Peyer's patch (tissue), 4 donors: ENCODE data around the gene LENG9. TPM values are rescaled to one million over a fixed set of nuclear protein-coding genes. Genes with fewer than 3 reads are reported as not detected.
"Not testable (repeated sequence)": the region's sequence is repeated elsewhere in the genome, so short reads cannot be mapped to it uniquely, and the experiment has no call there.

Experiments
- DNase-seq, 3 donors: peaks; one replicate each; pipeline ENCODE4 v3.0.0-alpha.2; 2017 to 2019
- H3K27ac ChIP-seq, 4 donors: fragments of 200-600 bp; sonication (generic); one replicate each; pipeline ENCODE4 v1.5.1; 2016 to 2019
- H3K27me3 ChIP-seq, 2 donors: fragments of 200-600 bp; sonication (generic); one replicate each; pipeline ENCODE4 v1.5.1; 2019
- H3K36me3 ChIP-seq, 3 donors: fragments of 200-600 bp; sonication (generic); one replicate each; pipeline ENCODE4 v1.5.1; 2016 to 2019
- H3K4me1 ChIP-seq, 4 donors: fragments of 200-600 bp; sonication (generic); one replicate each; pipeline ENCODE4 v1.5.1; 2016 to 2019
- H3K4me3 ChIP-seq, 4 donors: fragments of 200-600 bp; sonication (generic); 1 replicate in 3 of 4; 2 replicates in 1 of 4; pipeline ENCODE4 v1.5.1; 2016 to 2019; ENCODE audit warnings: mild to moderate bottlenecking in 1 of 4
- H3K9me3 ChIP-seq, 4 donors: fragments of 200-600 bp; sonication (generic); one replicate each; pipeline ENCODE4 v1.5.1; 2016 to 2019; ENCODE audit warnings: mild to moderate bottlenecking in 1 of 4
- POLR2A ChIP-seq, 2 donors: fragments of 450-650 bp; IDR thresholded peaks; one replicate each; pipeline ENCODE4 v1.5.1; 2017; ENCODE audit warnings: antibody characterized with exemption in 2 of 2, mild to moderate bottlenecking in 2 of 2, moderate library complexity in 2 of 2
- total RNA-seq, 4 donors: library from RNA; depleted of rRNA; stranded (reverse); fragments of >200 nt; gene quantifications; one replicate each; pipeline ENCODE4 v1.1.0, GENCODE V29; 2016
- TF ChIP-seq, protein P1 (sequence below), 6 experiments: fragments of 450-650 bp in 4 of 6; fragments of 200-600 bp in 2 of 6; sonication (generic) in 1 of 6; IDR thresholded peaks; one replicate each; pipeline ENCODE4 v1.5.1; 2017 to 2019; ENCODE audit warnings: antibody characterized with exemption in 6 of 6, mild to moderate bottlenecking in 3 of 6, moderate library complexity in 1 of 6

The LENG9 gene
- total RNA-seq, 4 donors from 2014 or later, result 11.0 to 18.9 (median 15.8) TPM

DNA sequence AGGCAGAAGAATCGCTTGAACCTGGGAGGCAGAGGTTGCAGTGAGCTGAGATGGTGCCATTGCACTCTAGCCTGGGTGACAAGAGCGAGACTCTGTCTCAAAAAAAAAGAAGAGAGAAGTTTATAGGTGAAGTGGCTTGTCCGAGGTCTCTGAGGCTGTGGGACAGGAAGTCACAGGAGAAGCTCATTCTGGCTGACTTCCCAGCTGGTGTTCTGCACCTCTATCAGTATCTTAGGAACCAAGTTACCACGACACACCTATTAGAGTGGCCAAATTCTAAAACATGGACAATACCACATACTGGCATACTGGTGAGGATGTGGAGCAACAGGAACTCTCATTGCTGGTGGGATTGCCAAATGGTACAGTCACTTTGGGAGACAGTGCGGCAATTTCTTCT lies 31.7 kb upstream of the LENG9 start:
- DNase-seq, H3K4me1 ChIP-seq, H3K36me3 ChIP-seq, H3K9me3 ChIP-seq, H3K27ac ChIP-seq, H3K4me3 ChIP-seq, H3K27me3 ChIP-seq: not testable (repeated sequence)

DNA sequence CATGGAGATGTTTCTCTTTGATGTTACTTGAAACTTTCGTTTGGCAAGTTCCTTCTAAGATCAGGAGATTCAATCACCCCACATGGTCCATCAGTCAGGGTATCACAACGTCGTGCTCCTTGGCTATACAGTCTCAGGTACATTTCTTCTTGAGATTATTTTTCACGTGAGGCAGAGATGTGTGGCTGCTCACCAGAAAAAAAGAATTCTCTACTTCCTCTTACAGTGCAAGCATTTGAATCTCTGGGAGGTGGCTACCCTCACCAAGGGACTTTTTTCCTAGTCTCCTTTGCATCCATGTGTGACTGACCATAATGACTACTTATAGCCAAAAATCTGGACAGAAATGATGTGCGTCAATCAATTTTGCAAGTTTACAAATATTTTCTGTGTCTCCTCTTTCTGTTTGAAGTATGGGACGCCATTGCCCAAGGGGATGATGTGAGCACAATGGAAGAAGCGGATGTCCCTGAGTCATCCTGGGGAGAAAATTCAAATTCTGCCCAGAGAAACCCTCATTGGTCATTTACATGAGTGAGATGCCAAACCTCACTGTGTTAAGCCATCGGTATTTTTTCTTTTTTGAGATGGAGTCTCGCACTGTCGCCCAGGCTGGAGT lies 30.5 kb upstream of the LENG9 start:
- Histone ChIP-seq H3K9me3 (no peaks in the 10 kb centered on the region), H3K27ac (no peak overlapping the region), H3K4me3 (no peak overlapping the region), H3K36me3 (no peaks in the 10 kb centered on the region), H3K27me3 (no peaks in the 10 kb centered on the region), H3K4me1 (no peaks in the 10 kb centered on the region)
- TF ChIP-seq, protein P1, sequence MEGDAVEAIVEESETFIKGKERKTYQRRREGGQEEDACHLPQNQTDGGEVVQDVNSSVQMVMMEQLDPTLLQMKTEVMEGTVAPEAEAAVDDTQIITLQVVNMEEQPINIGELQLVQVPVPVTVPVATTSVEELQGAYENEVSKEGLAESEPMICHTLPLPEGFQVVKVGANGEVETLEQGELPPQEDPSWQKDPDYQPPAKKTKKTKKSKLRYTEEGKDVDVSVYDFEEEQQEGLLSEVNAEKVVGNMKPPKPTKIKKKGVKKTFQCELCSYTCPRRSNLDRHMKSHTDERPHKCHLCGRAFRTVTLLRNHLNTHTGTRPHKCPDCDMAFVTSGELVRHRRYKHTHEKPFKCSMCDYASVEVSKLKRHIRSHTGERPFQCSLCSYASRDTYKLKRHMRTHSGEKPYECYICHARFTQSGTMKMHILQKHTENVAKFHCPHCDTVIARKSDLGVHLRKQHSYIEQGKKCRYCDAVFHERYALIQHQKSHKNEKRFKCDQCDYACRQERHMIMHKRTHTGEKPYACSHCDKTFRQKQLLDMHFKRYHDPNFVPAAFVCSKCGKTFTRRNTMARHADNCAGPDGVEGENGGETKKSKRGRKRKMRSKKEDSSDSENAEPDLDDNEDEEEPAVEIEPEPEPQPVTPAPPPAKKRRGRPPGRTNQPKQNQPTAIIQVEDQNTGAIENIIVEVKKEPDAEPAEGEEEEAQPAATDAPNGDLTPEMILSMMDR (IDR thresholded peaks at IDR 0.05), result no peak
- no peak for TF ChIP-seq POLR2A (IDR thresholded peaks at IDR 0.05)
- DNase-seq, result no peak

DNA sequence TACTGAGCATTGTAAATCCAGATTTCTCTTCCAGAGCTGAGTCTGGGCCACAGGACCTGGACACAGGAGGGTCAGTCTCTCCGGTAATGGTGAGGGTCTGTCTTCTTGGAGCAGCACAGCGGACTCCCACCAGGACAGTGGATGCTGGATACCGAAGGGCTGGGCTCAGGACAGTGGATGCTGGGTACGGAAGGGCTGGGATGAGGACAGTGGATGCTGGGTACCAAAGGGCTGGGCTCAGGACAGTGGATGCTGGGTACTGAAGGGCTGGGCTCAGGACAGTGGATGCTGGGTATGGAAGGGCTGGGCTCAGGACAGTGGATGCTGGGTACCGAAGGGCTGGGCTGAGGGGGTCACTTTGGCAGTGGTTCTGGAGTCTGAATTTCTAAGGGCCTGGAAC lies 29.5 kb upstream of the LENG9 start:
- H3K9me3 ChIP-seq, H3K4me3 ChIP-seq, H3K36me3 ChIP-seq, DNase-seq, H3K27ac ChIP-seq, H3K27me3 ChIP-seq, H3K4me1 ChIP-seq: not testable (repeated sequence)

DNA sequence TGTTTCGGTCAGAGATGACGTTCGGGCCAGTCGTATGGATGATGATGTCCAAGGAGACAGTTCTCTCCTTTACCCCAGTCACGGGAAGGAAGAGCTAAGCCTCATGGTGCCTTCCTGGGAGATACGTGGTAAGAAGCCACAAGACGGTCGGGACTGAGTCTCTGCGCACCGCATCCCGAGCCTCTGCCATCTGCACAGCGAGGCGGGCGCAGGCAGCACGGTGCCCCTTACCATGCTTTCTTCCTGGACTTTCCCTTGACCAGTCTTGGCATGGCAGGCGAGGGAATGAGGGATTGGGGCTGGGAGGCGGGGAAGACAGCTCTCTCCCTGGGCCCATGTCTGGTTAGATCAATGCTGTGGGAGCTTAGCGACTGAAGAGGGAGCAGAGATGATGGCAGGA lies 29.0 kb upstream of the LENG9 start:
- DNase-seq, result no peak
- H3K4me3 ChIP-seq, result no peak overlapping the region
- no peaks in the 10 kb centered on the region for H3K9me3 ChIP-seq
- H3K4me1 ChIP-seq, result no peaks in the 10 kb centered on the region
- H3K27ac ChIP-seq, result no peak overlapping the region
- TF ChIP-seq POLR2A (IDR thresholded peaks at IDR 0.05), result no peak
- TF ChIP-seq, protein P1 (IDR thresholded peaks at IDR 0.05), result no peak
- H3K36me3 ChIP-seq, result no peaks in the 10 kb centered on the region
- H3K27me3 ChIP-seq, result no peaks in the 10 kb centered on the region

DNA sequence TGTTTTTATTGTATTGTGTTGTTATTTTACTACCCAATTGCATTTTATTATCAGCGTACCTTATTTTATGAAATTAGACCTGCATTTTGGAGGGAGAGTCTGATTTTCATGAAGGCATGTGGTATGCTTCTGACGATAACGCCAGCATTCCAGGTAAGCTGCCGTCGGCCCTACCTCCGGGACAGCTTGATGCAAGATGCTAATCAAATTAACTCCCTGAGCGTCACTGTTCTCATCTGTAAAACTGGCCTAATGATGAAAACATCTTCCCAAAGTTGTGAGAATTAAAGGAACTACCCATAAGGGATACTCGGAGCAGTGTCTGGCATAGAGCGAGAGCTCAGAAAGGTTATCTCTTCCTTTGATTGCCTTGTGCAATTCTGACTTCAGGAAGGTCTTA lies 26.2 kb upstream of the LENG9 start:
- DNase-seq, result no peak
- Histone ChIP-seq H3K9me3 (no peaks in the 10 kb centered on the region), H3K27ac (no peak overlapping the region), H3K36me3 (no peaks in the 10 kb centered on the region), H3K4me1 (no peaks in the 10 kb centered on the region), H3K4me3 (no peak overlapping the region), H3K27me3 (no peaks in the 10 kb centered on the region)
- TF ChIP-seq, protein P1 (IDR thresholded peaks at IDR 0.05), result no peak
- no peak for TF ChIP-seq POLR2A (IDR thresholded peaks at IDR 0.05)

DNA sequence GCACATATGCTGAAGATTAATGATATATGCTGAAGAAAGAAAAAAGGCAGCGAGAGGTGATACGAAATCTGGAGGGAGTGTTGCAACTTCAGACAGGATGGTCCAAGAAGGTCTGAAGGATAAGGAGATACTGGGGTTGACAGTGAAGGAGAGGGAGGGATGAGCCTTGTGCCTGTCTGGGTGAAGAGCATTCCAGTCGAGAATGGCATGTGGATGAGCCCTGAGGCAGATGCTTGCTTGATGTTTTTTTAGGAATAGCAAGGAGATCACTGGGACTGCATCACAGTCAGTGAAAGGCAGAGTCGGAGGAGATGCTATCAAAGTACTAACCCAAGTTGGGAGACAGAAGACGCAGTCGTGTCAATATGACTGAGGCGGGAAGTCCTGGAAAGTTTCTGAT lies 25.8 kb upstream of the LENG9 start:
- no peaks in the 10 kb centered on the region for H3K27me3 ChIP-seq
- H3K4me3 ChIP-seq, result no peak overlapping the region
- H3K36me3 ChIP-seq, result no peaks in the 10 kb centered on the region
- H3K4me1 ChIP-seq, result no peaks in the 10 kb centered on the region
- DNase-seq, result no peak
- TF ChIP-seq POLR2A (IDR thresholded peaks at IDR 0.05), result no peak
- TF ChIP-seq, protein P1 (IDR thresholded peaks at IDR 0.05), result no peak
- H3K9me3 ChIP-seq, result no peaks in the 10 kb centered on the region
- H3K27ac ChIP-seq, result no peak overlapping the region

DNA sequence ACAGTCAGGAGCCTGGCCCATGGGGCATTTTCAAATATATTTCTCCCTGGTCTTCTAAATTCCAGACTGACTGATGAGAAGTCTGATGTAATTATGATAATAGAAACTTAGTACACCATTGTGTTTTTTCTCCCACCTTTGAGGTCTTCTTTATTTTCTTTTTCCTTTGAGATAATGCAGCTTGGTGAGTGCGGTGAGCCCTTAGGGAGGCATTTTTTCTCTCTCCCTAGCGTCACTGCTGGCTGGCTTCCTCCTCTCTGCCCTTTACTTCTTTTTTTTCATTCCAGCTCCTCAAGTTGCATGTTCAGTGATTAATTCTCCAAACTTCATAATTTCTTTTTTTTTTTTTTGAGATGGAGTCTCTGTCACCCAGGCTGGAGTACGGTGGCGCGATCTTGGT lies 22.3 kb upstream of the LENG9 start:
- H3K27me3 ChIP-seq, result no peaks in the 10 kb centered on the region
- no peak overlapping the region for H3K4me3 ChIP-seq
- no peak for TF ChIP-seq POLR2A (IDR thresholded peaks at IDR 0.05)
- TF ChIP-seq, protein P1 (IDR thresholded peaks at IDR 0.05), result no peak
- H3K4me1 ChIP-seq, result peaks cover 0 to 3% (median 0%) of the 10 kb centered on the region in 4 donors
- H3K36me3 ChIP-seq, result no peaks in the 10 kb centered on the region
- H3K9me3 ChIP-seq, result no peaks in the 10 kb centered on the region
- no peak for DNase-seq
- H3K27ac ChIP-seq, result no peak overlapping the region
